NCI-H345 (cell line): Measurements from ENCODE around the gene SYT2.

Experiments used
- DNase-seq: peaks from one replicate; lab custom pipeline; 2025; lab: John Stamatoyannopoulos, UW

SYT2 gene

DNA sequence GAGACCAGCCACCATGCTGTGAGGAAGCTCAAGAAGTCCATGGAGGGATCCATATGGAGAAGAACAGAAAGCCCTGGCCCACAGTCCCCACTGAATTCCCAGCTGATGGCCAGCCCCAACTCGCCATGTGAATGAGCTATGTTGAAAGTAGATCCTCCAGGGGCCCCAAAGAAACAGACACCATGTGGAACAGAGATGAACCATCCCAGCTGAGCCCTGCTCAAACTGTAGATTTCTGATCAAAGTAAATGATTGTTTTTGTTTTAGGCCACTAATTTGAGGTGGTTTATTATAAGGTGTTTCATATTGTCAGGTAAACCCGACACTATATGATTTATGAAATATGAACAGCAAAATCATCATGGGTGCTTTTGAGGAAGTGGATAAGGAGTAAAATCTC lies 32.8 kb downstream of the SYT2 start:
- no peak for DNase-seq

- no peak for DNase-seq
These were observed 36.7 kb downstream of the SYT2 start for GRCh38 chr1:202673531-202673930.

GRCh38 chr1:202671399-202671798 lies 38.9 kb downstream of the SYT2 start:
- peak; percentile 65 for DNase-seq

- no peak for DNase-seq
These were observed 44.8 kb downstream of the SYT2 start for GRCh38 chr1:202665417-202665816.

GRCh38 chr1:202664083-202664482 lies 46.2 kb downstream of the SYT2 start:
- no peak for DNase-seq

DNA sequence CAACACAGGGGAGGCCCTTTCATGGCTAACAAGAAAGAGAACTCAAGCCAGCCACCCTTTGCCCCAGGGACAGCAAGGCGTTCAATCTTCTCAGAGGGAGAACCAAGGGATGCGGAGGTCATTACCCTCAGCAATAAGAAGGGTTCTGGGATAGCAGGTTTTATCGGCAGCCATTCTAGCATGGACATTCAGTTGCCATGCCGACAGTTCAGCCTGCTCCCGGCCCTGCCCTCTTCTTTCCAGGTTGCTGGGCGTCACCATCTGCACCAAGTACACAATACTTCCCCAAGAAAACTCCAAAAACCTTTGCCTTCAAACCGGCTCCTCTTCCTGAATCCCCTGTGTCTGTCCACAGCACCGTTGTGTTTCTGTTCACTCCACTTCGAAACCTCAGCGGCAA lies 47.1 kb downstream of the SYT2 start:
- no peak for DNase-seq

- DNase-seq, result peak; percentile 68
These were observed 48.2 kb downstream of the SYT2 start for GRCh38 chr1:202662081-202662480.

DNA sequence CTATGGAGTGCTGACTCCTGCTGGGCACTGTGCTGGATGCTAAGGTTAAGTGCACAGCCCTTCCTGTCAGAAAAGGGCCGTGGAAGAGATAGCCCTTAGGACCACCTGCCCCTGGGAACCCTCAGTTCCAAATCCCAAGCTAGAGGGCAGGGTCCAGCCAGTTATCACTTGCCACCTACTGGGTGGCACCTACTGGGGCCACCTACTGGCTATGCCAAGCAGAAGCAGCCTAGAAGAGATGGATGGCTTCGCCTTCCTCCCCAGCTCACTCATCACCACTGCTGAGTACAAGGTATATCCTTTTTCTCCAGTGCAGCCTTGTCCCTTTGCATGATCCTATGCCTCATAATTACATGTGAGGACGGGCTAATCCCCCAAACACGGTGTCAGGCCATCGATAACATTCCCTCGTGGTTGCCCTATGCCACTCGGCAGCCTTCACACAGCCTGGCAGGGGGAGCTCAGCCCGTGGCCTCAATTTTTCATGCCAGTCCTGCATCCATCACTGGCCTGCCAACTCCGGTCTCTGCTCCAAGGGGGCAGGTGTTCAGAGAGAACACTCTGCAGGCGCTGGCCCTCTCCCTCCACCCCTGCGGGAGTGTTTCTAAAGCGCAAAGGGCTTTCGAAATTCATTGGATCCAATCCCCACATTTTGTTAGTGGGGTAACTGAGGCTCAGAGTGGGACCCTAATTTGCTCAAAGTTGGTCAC lies 49.0 kb downstream of the SYT2 start:
- DNase-seq, result no peak

GRCh38 chr1:202659974-202660373 lies 50.3 kb downstream of the SYT2 start:
- no peak for DNase-seq

DNA sequence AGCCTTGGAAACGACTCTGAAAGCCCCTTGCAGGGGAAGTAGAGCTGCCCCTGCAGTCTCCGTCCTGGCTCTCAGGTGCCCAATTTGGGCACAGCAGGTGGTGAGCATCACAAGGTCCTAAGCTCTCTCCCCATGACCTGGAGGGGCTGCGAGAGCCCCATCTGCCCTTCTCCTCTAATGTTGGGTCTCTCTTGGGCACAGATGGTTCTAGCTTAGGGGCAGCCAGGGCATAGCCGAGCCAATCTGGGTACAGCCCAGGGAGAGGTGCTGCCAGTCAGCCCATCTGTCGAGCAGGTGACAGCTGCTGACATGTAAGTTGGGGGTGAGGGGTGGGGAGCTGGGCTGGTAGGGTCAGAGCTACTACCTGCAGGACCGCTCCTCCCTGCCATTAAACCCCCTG lies 50.7 kb downstream of the SYT2 start:
- DNase-seq, result no peak

DNA sequence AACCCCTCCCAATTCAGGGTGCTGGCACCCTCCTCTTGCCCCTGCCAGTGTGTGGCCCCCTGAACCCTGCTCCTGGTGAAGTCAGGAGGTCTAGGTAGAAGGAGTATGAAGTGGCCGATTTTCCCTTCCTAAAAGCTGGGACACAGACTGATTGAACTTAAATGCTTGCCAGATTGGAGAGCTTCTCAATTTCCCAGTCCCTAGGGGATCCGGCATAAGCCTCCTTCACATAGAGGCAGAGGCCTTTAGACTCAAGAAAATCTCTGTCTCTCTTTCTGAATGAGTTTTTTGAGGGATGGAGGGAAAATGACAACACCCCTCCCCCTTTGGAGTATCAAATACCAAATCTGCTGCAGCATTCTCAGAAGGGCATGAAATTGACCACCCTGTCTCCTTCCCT lies 51.5 kb downstream of the SYT2 start:
- DNase-seq, result no peak

GRCh38 chr1:202658251-202658759 lies 51.9 kb downstream of the SYT2 start:
- no peak for DNase-seq

GRCh38 chr1:202656951-202657646 lies 53.2 kb downstream of the SYT2 start:
- DNase-seq, result no peak

GRCh38 chr1:202656057-202656456 lies 54.2 kb downstream of the SYT2 start:
- DNase-seq, result no peak

GRCh38 chr1:202654079-202654478 lies 56.2 kb downstream of the SYT2 start:
- no peak for DNase-seq

- DNase-seq, result no peak
These were observed 60.5 kb downstream of the SYT2 start for GRCh38 chr1:202649553-202650392.

DNA sequence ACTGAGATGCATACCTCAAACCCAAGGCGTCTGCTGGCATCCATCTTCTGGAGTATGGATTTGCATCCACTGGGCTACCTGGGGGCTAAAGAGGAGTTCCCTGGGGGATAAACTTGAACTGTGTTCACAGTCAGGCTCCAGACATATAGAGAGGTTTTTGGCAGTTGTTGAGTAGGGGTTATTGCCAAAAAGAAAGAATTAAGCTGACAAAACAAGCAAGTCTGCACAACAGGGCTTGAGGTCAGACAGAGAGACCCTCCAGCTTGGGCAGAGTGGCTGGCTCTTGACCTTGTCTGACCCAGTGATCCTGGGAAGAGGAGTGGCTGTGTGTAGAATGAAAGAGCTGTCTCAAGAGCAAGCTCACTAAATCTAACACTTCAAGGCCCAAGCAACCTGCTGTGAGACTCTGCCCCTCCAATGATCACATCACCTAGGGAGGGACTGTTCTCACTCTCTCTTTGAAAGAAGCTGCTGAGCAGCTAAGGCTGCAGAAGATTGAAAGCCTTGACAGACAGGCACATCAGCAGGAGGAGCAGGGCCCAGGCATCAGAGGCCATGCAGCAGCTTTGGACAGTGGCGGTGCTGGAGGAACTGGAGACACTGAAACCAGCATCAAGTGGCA lies 61.5 kb downstream of the SYT2 start:
- DNase-seq, result no peak

DNA sequence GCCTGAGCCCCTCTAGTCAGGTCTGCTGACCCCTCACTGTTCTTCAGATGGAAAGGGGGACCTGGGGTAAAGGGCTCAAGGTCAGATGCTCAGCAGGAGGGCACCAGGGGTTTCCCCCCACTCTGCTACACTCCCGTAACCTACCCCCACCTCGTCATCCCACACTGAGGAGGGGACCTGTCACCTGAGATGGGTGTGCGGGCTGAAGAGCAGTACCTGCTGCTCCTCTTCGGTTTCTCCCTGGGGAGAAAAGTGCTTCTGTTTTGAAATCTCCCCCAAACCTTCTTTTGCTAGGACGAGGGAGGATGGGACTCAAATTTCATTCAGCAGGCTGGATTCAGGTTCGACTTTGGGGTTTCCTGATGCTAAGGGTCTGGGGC lies 65.2 kb downstream of the SYT2 start:
- DNase-seq, result no peak

DNA sequence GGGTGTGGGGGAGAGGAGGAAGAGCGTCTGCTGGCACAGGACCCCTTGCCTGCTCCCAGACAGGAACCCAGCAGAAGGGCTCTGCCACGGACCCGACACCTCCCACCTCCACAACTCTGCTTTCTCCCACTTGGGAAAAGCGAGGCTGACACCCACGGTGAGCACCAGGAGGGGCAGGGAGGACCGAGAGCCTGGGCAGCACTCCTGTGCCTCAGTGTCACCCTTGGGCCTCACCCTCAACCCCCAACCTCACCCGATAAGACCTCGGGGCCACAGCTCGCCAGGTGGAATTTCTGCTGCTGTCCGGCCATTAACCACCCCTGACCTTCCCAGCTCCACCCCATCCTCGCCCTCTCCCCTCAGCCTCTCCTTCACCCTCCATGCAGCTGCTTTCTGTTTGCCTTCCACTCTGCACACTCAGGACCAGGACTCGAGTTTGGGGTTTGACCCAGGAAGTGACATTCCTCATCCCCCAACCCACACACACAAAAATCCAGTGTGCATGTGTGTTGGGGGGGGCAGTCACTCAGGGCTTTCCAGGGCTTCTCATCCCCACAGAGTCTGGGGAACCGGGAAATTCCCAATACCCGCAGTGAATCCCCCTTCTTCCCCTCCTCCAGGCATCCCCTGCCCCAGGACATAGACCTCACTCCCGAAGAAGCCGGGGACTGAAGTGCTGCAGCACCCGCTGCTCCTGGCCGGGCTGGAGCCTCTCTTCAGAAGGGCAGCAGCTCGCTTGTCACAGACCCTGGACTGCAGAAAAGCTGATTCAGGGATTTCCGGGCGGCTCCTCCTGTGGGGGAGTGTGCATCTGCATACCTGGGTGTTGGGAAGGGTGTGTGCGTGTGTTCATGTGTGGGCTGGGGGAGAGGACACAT lies 65.8 kb downstream of the SYT2 start:
- no peak for DNase-seq

- peak; percentile 20 for DNase-seq
These were observed 66.6 kb downstream of the SYT2 start for GRCh38 chr1:202643397-202644218.
